NB4 (cell line): Measurements from ENCODE around the gene TBC1D9B.

Experiments
- CTCF ChIP-seq: IDR thresholded peaks from one replicate; pipeline ENCODE4 v1.5.1; 2012; ENCODE audit warnings: low read depth, low read length
- MAX ChIP-seq: IDR thresholded peaks from 2 replicates; pipeline ENCODE4 v1.6.1; 2011; ENCODE audit warnings: low read depth, low read length
- POLR2A ChIP-seq: IDR thresholded peaks from 2 replicates; pipeline ENCODE4 v1.6.1; 2011; ENCODE audit warnings: mild to moderate bottlenecking; ENCODE audit not compliant: insufficient read length; ENCODE audit errors: extremely low read depth

- TF ChIP-seq CTCF (no peak), MAX (no peak), POLR2A (no peak)
Measured at GRCh38 chr5:179816796-179817469, 90.8 kb downstream of the TBC1D9B start.
